WI38 (cell line): ENCODE data around the gene NMD3.
A peak's percentile ranks its signal among the peaks of the same experiment; 100 is the strongest.

ENCODE experiments used
- H3K4me3 ChIP-seq: 2 replicates; pipeline ENCODE4 v1.5.1; 2011; ENCODE audit warnings: low read depth, mild to moderate bottlenecking, control low read depth, low read length
- CTCF ChIP-seq: IDR thresholded peaks from 2 replicates; pipeline ENCODE4 v1.5.1; 2012; ENCODE audit warnings: low read depth, mild to moderate bottlenecking, control low read depth, low read length

NMD3 gene

DNA sequence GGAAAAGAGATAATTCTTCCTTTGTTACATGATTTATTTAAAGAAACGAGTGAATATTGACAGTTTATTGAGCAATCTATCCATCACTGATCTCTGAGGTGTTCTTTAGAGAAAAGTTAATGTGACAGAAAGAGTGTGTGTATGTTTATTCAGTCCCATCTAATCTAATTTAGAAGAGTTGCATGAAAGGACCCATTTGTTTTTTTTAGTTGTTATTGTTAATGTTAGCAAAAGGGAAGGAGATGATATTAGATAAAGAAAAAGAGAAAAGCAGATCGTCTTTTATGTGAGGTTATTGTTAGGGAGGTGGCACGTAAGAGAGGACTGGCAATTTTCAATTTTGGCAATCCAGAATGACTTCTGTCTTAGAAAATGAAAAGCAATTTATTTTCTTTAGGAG, 46.5 kb downstream of the NMD3 start:
- TF ChIP-seq CTCF, result no peak
- H3K4me3 ChIP-seq, result no peak overlapping the region

DNA sequence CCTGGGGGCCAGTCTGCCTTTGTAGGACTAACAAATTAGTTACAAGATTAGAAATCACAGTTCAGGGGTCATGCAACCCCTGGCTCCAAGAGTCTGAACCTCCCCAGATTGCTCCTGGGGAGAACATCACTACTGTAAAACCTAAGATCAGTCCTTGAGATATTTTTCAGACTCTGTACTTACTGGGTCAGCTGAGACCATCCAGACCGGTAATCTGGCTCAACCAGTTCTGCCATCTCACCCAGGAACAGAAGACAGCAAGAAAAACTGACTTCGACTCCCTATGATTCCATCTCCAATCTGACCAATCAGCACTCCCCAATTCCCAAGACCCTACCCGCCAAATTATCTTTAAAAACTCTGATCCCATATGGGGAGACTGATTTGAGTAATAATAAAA, 47.5 kb downstream of the NMD3 start:
- H3K4me3 ChIP-seq, result no peak overlapping the region
- no peak for TF ChIP-seq CTCF

- no peak for TF ChIP-seq CTCF
- no peak overlapping the region for H3K4me3 ChIP-seq
These were observed 49.9 kb downstream of the NMD3 start for GRCh38 chr3:161270991-161271390.

GRCh38 chr3:161271646-161272045, 50.5 kb downstream of the NMD3 start:
- H3K4me3 ChIP-seq, result no peak overlapping the region
- no peak for TF ChIP-seq CTCF

GRCh38 chr3:161272524-161272923, 51.4 kb downstream of the NMD3 start:
- TF ChIP-seq CTCF, result no peak
- no peak overlapping the region for H3K4me3 ChIP-seq

DNA sequence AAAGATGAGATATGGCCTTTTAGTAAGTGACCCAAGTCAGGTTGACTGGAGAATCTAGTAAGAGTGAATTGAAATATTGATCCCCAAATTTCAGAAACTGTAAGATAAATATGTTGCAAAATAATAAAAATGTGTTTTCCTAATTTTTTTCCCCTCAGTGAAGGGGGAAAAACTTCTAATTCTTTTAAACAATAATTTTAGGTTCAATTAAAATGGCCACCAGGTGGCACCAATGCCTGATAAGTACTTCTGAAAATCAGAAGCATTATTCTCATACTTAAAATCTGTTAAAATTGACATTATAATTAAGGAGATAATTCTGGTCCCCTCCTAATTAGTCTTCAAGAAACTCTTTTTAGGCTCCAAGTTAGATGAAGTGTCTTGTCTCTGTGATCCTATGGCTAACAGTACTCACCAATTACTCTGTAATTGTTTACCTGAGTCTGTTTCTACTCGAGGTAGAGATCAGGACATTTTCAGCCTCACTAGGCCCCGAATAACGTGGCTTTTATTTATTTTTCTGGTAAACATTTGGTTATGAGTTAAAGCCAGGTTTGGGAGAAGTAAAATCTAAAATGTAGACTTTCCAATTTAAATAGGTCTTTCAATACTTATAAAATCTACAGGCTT, 52.6 kb downstream of the NMD3 start:
- TF ChIP-seq CTCF, result peak; percentile 28; the same call in 1 of the 2 replicates
- H3K4me3 ChIP-seq, result no peak overlapping the region

- H3K4me3 ChIP-seq, result no peak overlapping the region
- peak; percentile 54 for TF ChIP-seq CTCF
These were observed 53.7 kb downstream of the NMD3 start for GRCh38 chr3:161274691-161275298.
